Erythroblast (primary cell): Measurements from ENCODE around the gene ARRB1.

Experiments
- GATA1 ChIP-seq: IDR thresholded peaks from 2 replicates; pipeline ENCODE4 v1.6.1; 2011; ENCODE audit warnings: low read depth, mild to moderate bottlenecking, control low read depth, low read length, moderate library complexity
- POLR2A ChIP-seq: IDR thresholded peaks from 2 replicates; pipeline ENCODE4 v1.6.1; 2011; ENCODE audit warnings: mild to moderate bottlenecking, low read length

GRCh38 chr11:75214843-75215242 lies 136.6 kb downstream of the ARRB1 start:
- TF ChIP-seq POLR2A (no peak), GATA1 (no peak)
